Calu3 (cell line): ENCODE measurements around the gene REG4. TPM values are rescaled to one million over a fixed set of nuclear protein-coding genes. Genes with fewer than 3 reads are reported as not detected.
"Not testable (repeated sequence)": the region's sequence is repeated elsewhere in the genome, so short reads cannot be mapped to it uniquely, and the experiment has no call there.

Experiments used
- BruUV-seq: library from RNA; stranded (reverse); fragments of 400-500 nt; replicated peaks from 2 replicates; lab custom pipeline; 2021; lab: Mats Ljungman, UMichigan
- CTCF ChIA-PET: fragments of 300-600 bp; sonication (Branson Sonifier 250); formaldehyde crosslinking; loops from one replicate; lab custom pipeline; 2022; ENCODE audit warnings: antibody characterized with exemption; lab: Charles Lee
- DNase-seq: peaks from one replicate; pipeline ENCODE4 v3.0.0; 2022
- H3K27ac Mint-ChIP-seq: one replicate; pipeline ENCODE4 v1.8.0; 2022; ENCODE audit warnings: mixed read lengths; ENCODE audit not compliant: unreplicated experiment
- H3K27me3 Mint-ChIP-seq: one replicate; pipeline ENCODE4 v1.8.0; 2022; ENCODE audit warnings: mixed read lengths; ENCODE audit not compliant: unreplicated experiment
- H3K36me3 Mint-ChIP-seq: one replicate; pipeline ENCODE4 v1.8.0; 2022; ENCODE audit warnings: mild to moderate bottlenecking, moderate library complexity, mixed read lengths; ENCODE audit not compliant: insufficient read depth, unreplicated experiment
- H3K4me1 Mint-ChIP-seq: one replicate; pipeline ENCODE4 v1.8.0; 2022; ENCODE audit warnings: mild to moderate bottlenecking, low read depth, mixed read lengths; ENCODE audit not compliant: unreplicated experiment
- H3K4me3 Mint-ChIP-seq: one replicate; pipeline ENCODE4 v1.8.0; 2022; ENCODE audit warnings: mild to moderate bottlenecking, low read depth, moderate library complexity, mixed read lengths; ENCODE audit not compliant: unreplicated experiment
- H3K9me3 Mint-ChIP-seq: one replicate; pipeline ENCODE4 v1.8.0; 2022; ENCODE audit warnings: low read depth, mixed read lengths; ENCODE audit not compliant: unreplicated experiment
- CTCF ChIP-seq: fragments of 200-600 bp; IDR thresholded peaks from one replicate; pipeline ENCODE4 v1.8.0; 2022; ENCODE audit warnings: antibody characterized with exemption; ENCODE audit not compliant: unreplicated experiment
- intact Hi-C: fragments of 100-400 bp; cut with micrococcal nuclease; formaldehyde crosslinking; loops from one replicate; pipeline ENCODE4 v1.10.0; 2022; ENCODE audit not compliant: unreplicated experiment
- total RNA-seq: library from RNA; stranded (reverse); gene quantifications from 2 replicates; pipeline ENCODE4 v1.2.3, GENCODE V29; 2022

Gene REG4
- total RNA-seq, 1 experiment from 2014 or later = not detected

GRCh38 chr1:119844206-119844605 is 32.9 kb upstream of the REG4 start:
- BruUV-seq, CTCF ChIA-PET, H3K36me3 Mint-ChIP-seq, H3K27ac Mint-ChIP-seq, H3K27me3 Mint-ChIP-seq, H3K4me3 Mint-ChIP-seq, intact Hi-C loops, H3K4me1 Mint-ChIP-seq, DNase-seq, H3K9me3 Mint-ChIP-seq: not testable (repeated sequence)
- TF ChIP-seq CTCF = peak; percentile 13

GRCh38 chr1:119841306-119841705 is 30.0 kb upstream of the REG4 start:
- no TSS peak for BruUV-seq
- no peak overlapping the region for H3K27ac Mint-ChIP-seq
- no peaks in the 10 kb centered on the region for H3K36me3 Mint-ChIP-seq
- intact Hi-C loops = no loop called here
- no peak for TF ChIP-seq CTCF
- CTCF ChIA-PET = interaction anchor here (0.6 kb wide), 1 partner anchor 36 kb away, joined by 3 read pairs; no protein-coding TSS in a partner anchor
- no peak overlapping the region for H3K4me3 Mint-ChIP-seq
- no peaks in the 10 kb centered on the region for H3K27me3 Mint-ChIP-seq
- DNase-seq = no peak
- no peaks in the 10 kb centered on the region for H3K9me3 Mint-ChIP-seq
- peaks cover 8% of the 10 kb centered on the region for H3K4me1 Mint-ChIP-seq

- Mint-ChIP-seq H3K36me3 (no peaks in the 10 kb centered on the region), H3K27ac (no peak overlapping the region), H3K4me3 (no peak overlapping the region), H3K9me3 (no peaks in the 10 kb centered on the region), H3K27me3 (peaks cover 5% of the 10 kb centered on the region), H3K4me1 (peaks cover 8% of the 10 kb centered on the region)
- TF ChIP-seq CTCF = no peak
- BruUV-seq = no TSS peak
- intact Hi-C loops = no loop called here
- CTCF ChIA-PET = interaction anchor here (0.6 kb wide), 1 partner anchor 37 kb away, joined by 3 read pairs; no protein-coding TSS in a partner anchor
- no peak for DNase-seq
These were observed 29.5 kb upstream of the REG4 start for GRCh38 chr1:119840745-119841144.

GRCh38 chr1:119838236-119838635 is 27.0 kb upstream of the REG4 start:
- no TSS peak for BruUV-seq

More at GRCh38 chr1:119838236-119838635, 27.0 kb upstream of the REG4 start:
- CTCF ChIA-PET = no interaction called here
- H3K9me3 Mint-ChIP-seq = no peaks in the 10 kb centered on the region
- no peak overlapping the region for H3K27ac Mint-ChIP-seq
- DNase-seq = no peak
- peaks cover 8% of the 10 kb centered on the region for H3K4me1 Mint-ChIP-seq
- no peak overlapping the region for H3K4me3 Mint-ChIP-seq
- peaks cover 19% of the 10 kb centered on the region for H3K27me3 Mint-ChIP-seq
- H3K36me3 Mint-ChIP-seq = no peaks in the 10 kb centered on the region
- TF ChIP-seq CTCF = no peak
- intact Hi-C loops = no loop called here
